D721Med (cell line): Measurements from ENCODE around the gene PCDHGB5.

Experiments used
- DNase-seq: peaks from one replicate; pipeline ENCODE4 v3.0.0; 2011; ENCODE audit warnings: low spot score; ENCODE audit not compliant: insufficient read length
- FAIRE-seq: peaks from 2 replicates; lab custom pipeline; 2011; peaks lifted over from hg19 to GRCh38; lab: Jason Lieb, UNC
- TF ChIP-seq, protein P1 (sequence below): IDR thresholded peaks from 2 replicates; pipeline ENCODE4 v1.5.1; 2012; ENCODE audit warnings: mild to moderate bottlenecking, control low read depth; ENCODE audit not compliant: insufficient read depth; ENCODE audit errors: missing control alignments

The PCDHGB5 gene

DNA sequence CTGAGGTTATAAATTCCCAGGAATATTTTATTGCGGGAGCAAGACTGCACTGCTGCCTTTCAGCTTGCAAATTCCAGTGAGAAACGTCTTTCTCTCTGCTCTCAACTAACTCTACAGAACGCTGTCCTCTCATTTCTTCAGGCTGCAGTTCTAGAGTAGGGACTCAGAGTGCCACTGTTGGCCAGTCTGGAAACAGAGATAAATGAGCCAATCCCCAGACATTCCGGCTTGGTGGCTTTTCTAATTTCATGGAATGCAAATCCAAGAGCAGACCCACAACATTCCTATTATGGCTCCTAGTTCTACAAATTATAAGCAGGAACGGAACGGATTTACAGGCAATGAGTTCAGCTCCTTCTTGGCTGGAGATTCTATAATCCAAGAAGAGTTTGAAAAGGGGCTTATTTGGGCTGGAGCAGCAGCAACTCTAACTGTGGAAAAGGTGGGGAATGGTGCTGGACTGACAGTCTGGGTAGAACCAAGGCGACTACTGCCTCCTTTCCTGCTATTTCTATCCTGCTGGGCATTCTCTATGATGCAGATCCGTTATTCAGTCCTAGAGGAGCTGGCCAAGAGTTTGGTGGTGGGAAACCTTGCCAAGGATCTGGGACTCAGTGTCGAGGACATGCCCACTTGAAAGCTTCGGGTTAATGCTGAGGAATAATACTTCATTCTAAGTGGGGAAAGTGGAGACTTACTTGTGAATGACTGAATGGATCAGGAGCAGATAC, 41.8 kb downstream of the PCDHGB5 start:
- no peak for FAIRE-seq

DNA sequence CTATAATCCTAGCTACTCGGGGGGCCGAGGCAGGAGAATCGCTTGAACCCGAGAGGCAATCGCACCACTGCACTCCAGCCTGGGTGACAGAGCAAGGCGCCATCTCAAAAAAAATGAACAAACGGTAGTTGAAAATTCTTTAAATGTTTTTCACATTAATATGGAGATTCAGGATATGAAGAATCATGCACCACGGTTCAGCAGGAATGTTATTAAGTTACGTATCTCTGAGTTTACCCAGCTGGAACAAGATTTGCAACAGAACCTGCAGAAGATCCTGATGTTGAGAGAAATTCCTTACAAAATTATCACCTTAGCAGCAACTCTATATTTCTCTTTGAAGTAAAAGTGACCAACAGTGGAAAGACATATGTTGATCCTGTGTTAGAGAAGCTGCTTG, 42.6 kb downstream of the PCDHGB5 start:
- DNase-seq, result no peak
- TF ChIP-seq, protein P1, sequence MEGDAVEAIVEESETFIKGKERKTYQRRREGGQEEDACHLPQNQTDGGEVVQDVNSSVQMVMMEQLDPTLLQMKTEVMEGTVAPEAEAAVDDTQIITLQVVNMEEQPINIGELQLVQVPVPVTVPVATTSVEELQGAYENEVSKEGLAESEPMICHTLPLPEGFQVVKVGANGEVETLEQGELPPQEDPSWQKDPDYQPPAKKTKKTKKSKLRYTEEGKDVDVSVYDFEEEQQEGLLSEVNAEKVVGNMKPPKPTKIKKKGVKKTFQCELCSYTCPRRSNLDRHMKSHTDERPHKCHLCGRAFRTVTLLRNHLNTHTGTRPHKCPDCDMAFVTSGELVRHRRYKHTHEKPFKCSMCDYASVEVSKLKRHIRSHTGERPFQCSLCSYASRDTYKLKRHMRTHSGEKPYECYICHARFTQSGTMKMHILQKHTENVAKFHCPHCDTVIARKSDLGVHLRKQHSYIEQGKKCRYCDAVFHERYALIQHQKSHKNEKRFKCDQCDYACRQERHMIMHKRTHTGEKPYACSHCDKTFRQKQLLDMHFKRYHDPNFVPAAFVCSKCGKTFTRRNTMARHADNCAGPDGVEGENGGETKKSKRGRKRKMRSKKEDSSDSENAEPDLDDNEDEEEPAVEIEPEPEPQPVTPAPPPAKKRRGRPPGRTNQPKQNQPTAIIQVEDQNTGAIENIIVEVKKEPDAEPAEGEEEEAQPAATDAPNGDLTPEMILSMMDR, result no peak
- no peak for FAIRE-seq

More for the DNA sequence above, 41.8 kb downstream of the PCDHGB5 start:
- no peak for DNase-seq
- TF ChIP-seq, protein P1, result no peak

- DNase-seq (no peak), FAIRE-seq (no peak)
- TF ChIP-seq, protein P1, result no peak
These were observed 43.9 kb downstream of the PCDHGB5 start for GRCh38 chr5:141441571-141442170.
